Sigmoid colon (tissue), 7 donors: ENCODE measurements around the gene IL17REL. TPM values are rescaled to one million over a fixed set of nuclear protein-coding genes. Genes with fewer than 3 reads are reported as not detected.

Experiments used
- DNase-seq: peaks from one replicate; pipeline ENCODE4 v3.0.0-alpha.2; 2019
- H3K27ac ChIP-seq, 4 donors: fragments of 200-600 bp; sonication (generic); one replicate each; pipeline ENCODE4 v1.5.1; 2016 to 2019; ENCODE audit warnings: mild to moderate bottlenecking in 1 of 4
- H3K27me3 ChIP-seq, 3 donors: fragments of 200-600 bp; sonication (generic); one replicate each; pipeline ENCODE4 v1.5.1; 2019; ENCODE audit warnings: mild to moderate bottlenecking in 1 of 3
- H3K36me3 ChIP-seq, 4 donors: fragments of 200-600 bp; sonication (generic); one replicate each; pipeline ENCODE4 v1.5.1; 2016 to 2019
- H3K4me1 ChIP-seq, 4 donors: fragments of 200-600 bp; sonication (generic); one replicate each; pipeline ENCODE4 v1.5.1; 2017 to 2019
- H3K4me3 ChIP-seq, 4 donors: fragments of 200-600 bp; sonication (generic); one replicate each; pipeline ENCODE4 v1.5.1; 2017 to 2019; ENCODE audit warnings: mild to moderate bottlenecking in 2 of 4, moderate library complexity in 1 of 4
- H3K9me3 ChIP-seq, 4 donors: fragments of 200-600 bp in 3 of 4; sonication (generic) in 3 of 4; one replicate each; pipeline versions ENCODE4 v1.5.1 to v1.6.1; 2013 to 2019
- EP300 ChIP-seq, 4 donors: sonication (generic); formaldehyde crosslinking; IDR thresholded peaks; one replicate each; pipeline ENCODE4 v1.6.1; 2017; ENCODE audit warnings: antibody characterized with exemption in 4 of 4
- POLR2A ChIP-seq, 2 donors: fragments of 450-650 bp; IDR thresholded peaks; one replicate each; pipeline ENCODE4 v1.6.1; 2016; ENCODE audit warnings: antibody characterized with exemption in 2 of 2, mild to moderate bottlenecking in 2 of 2, moderate library complexity in 2 of 2
- POLR2AphosphoS5 ChIP-seq, 4 donors: sonication (generic); formaldehyde crosslinking; IDR thresholded peaks; one replicate each; pipeline ENCODE4 v1.6.1; 2017; ENCODE audit warnings: antibody characterized with exemption in 4 of 4
- WGBS, 2 donors: extraction: QIAGEN DNeasy Blood & Tissue Kit; methylation state at CpG; one replicate each; pipeline ENCODE4 v1.1.7; 2013; 5-methylcytosine and 5-hydroxymethylcytosine counted together
- intact Hi-C: fragments of 100-400 bp; cut with DNase I; formaldehyde crosslinking; loops from one replicate; pipeline ENCODE4 v1.15.1; 2023
- polyA plus RNA-seq, 3 donors: library from polyadenylated mRNA; stranded (reverse); fragments of 200-250 nt; gene quantifications; one replicate each; pipeline ENCODE4 v1.2.3, GENCODE V29; 2013
- total RNA-seq, 4 donors: library from RNA; depleted of rRNA; stranded (reverse); fragments of >200 nt; gene quantifications; one replicate each; pipeline ENCODE4 v1.1.0, GENCODE V29; 2016
- TF ChIP-seq, protein P1 (sequence below), 4 experiments: fragments of 450-650 bp in 3 of 4; fragments of 200-600 bp in 1 of 4; IDR thresholded peaks; one replicate each; pipeline ENCODE4 v1.5.1; 2016 to 2019; ENCODE audit warnings: antibody characterized with exemption in 4 of 4, mild to moderate bottlenecking in 3 of 4, moderate library complexity in 2 of 4
- donor health status: healthy with polysubstance abuse.
- donor health status: Bipolar disorder and iron deficiency.
- donor health status: healthy.

Gene IL17REL
- total and polyA plus RNA-seq, 7 donors: 1.6 TPM; not detected in 6

DNA sequence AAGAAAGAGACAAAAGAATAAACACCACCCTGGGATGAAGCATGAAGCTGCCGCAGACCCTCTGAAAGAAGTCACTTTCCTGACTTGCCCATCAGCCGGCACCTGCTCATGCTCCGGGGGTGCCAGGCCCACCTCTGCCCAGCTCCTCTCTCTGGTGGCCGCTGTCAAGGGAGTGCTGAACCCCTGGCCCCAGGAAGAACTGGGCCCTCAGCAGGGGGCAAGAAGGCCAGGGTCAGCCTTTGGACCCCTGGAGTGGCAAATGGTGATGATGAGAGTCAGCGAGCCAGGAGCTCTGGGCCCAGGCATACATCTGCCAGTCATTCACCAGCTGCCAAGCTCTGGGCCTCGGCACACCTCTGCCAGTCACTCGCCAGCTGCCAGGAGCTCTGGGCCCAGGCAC, 28.2 kb upstream of the IL17REL start:
- TF ChIP-seq POLR2AphosphoS5 (IDR thresholded peaks at IDR 0.05) (no peak), EP300 (IDR thresholded peaks at IDR 0.05) (no peak), POLR2A (IDR thresholded peaks at IDR 0.05) (no peak)
- TF ChIP-seq, protein P1, sequence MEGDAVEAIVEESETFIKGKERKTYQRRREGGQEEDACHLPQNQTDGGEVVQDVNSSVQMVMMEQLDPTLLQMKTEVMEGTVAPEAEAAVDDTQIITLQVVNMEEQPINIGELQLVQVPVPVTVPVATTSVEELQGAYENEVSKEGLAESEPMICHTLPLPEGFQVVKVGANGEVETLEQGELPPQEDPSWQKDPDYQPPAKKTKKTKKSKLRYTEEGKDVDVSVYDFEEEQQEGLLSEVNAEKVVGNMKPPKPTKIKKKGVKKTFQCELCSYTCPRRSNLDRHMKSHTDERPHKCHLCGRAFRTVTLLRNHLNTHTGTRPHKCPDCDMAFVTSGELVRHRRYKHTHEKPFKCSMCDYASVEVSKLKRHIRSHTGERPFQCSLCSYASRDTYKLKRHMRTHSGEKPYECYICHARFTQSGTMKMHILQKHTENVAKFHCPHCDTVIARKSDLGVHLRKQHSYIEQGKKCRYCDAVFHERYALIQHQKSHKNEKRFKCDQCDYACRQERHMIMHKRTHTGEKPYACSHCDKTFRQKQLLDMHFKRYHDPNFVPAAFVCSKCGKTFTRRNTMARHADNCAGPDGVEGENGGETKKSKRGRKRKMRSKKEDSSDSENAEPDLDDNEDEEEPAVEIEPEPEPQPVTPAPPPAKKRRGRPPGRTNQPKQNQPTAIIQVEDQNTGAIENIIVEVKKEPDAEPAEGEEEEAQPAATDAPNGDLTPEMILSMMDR (IDR thresholded peaks at IDR 0.05): no peak
- no peaks in the 10 kb centered on the region for H3K36me3 ChIP-seq
- WGBS, 2 donors: 76 to 89% methylated on average over 7 of the region's 7 CpGs
- no peak overlapping the region for H3K27ac ChIP-seq
- H3K4me3 ChIP-seq: no peak overlapping the region
- peaks cover 0 to 17% (median 0%) of the 10 kb centered on the region in 3 donors for H3K27me3 ChIP-seq
- intact Hi-C loops: no loop called here
- peak; percentile 32 for DNase-seq
- peaks cover 0 to 8% (median 5%) of the 10 kb centered on the region in 4 donors for H3K9me3 ChIP-seq
- no peaks in the 10 kb centered on the region for H3K4me1 ChIP-seq

GRCh38 chr22:50039669-50040443, 27.3 kb upstream of the IL17REL start:
- TF ChIP-seq, protein P1 (IDR thresholded peaks at IDR 0.05): no peak
- TF ChIP-seq POLR2AphosphoS5 (IDR thresholded peaks at IDR 0.05) (no peak), POLR2A (IDR thresholded peaks at IDR 0.05) (no peak), EP300 (IDR thresholded peaks at IDR 0.05) (no peak)
- no peak overlapping the region for H3K27ac ChIP-seq
- H3K4me1 ChIP-seq: no peaks in the 10 kb centered on the region
- peaks cover 0 to 13% (median 0%) of the 10 kb centered on the region in 3 donors for H3K27me3 ChIP-seq
- peaks cover 0 to 8% (median 5%) of the 10 kb centered on the region in 4 donors for H3K9me3 ChIP-seq
- no peaks in the 10 kb centered on the region for H3K36me3 ChIP-seq
- H3K4me3 ChIP-seq: no peak overlapping the region
- intact Hi-C loops: no loop called here
- DNase-seq: peak; percentile 57
- 92 to 95% methylated on average over 29 of the region's 29 CpGs for WGBS, 2 donors

GRCh38 chr22:50035976-50036724, 23.6 kb upstream of the IL17REL start:
- Histone ChIP-seq H3K27me3 (peaks cover 0 to 12% (median 0%) of the 10 kb centered on the region in 3 donors), H3K9me3 (peaks cover 0 to 8% (median 5%) of the 10 kb centered on the region in 4 donors), H3K4me3 (no peak overlapping the region), H3K4me1 (no peaks in the 10 kb centered on the region), H3K27ac (no peak overlapping the region), H3K36me3 (no peaks in the 10 kb centered on the region)
- intact Hi-C loops: no loop called here
- 79 to 84% methylated on average over 23 of the region's 23 CpGs for WGBS, 2 donors
- TF ChIP-seq POLR2A (IDR thresholded peaks at IDR 0.05) (no peak), EP300 (IDR thresholded peaks at IDR 0.05) (no peak), POLR2AphosphoS5 (IDR thresholded peaks at IDR 0.05) (no peak)
- TF ChIP-seq, protein P1 (IDR thresholded peaks at IDR 0.05): no peak
- DNase-seq: peak; percentile 59

GRCh38 chr22:50035131-50035881, 22.7 kb upstream of the IL17REL start:
- peak; percentile 53 for DNase-seq
- no peak overlapping the region for H3K27ac ChIP-seq
- H3K36me3 ChIP-seq: no peaks in the 10 kb centered on the region
- WGBS, 2 donors: 64 to 82% methylated on average over 24 of the region's 24 CpGs
- intact Hi-C loops: no loop called here
- H3K27me3 ChIP-seq: peaks cover 0 to 21% (median 5%) of the 10 kb centered on the region in 3 donors
- TF ChIP-seq POLR2A (IDR thresholded peaks at IDR 0.05) (no peak), POLR2AphosphoS5 (IDR thresholded peaks at IDR 0.05) (no peak), EP300 (IDR thresholded peaks at IDR 0.05) (no peak)
- TF ChIP-seq, protein P1 (IDR thresholded peaks at IDR 0.05): no peak
- peaks cover 0 to 8% (median 5%) of the 10 kb centered on the region in 4 donors for H3K9me3 ChIP-seq
- peaks cover 0 to 3% (median under 1%) of the 10 kb centered on the region in 4 donors for H3K4me1 ChIP-seq
- H3K4me3 ChIP-seq: no peak overlapping the region
